Stimulated activated CD4-positive, alpha-beta T cell treated with anti-CD3 and anti-CD28 coated beads, TNF-alpha, amount 100 ng/mL, for 4 hours (primary cell): ENCODE measurements around the gene SMAP2.
"Not testable (repeated sequence)": the region's sequence is repeated elsewhere in the genome, so short reads cannot be mapped to it uniquely, and the experiment has no call there.

Experiments used
- DNase-seq, 3 experiments: peaks; one replicate each; pipeline ENCODE4 v3.0.0-alpha.2; 2020; ENCODE audit warnings: low read depth in 3 of 3

Gene SMAP2

GRCh38 chr1:40373323-40374283 is at the start of gene SMAP2:
SMAP2 (plus strand) TSS chr1:40373727; CDS start chr1:40374121, 394 bp downstream.
- peak; percentile 92 to 96 (median 92) for DNase-seq

GRCh38 chr1:40331403-40331802 is 42.1 kb upstream of the SMAP2 start:
- DNase-seq: not testable (repeated sequence)

GRCh38 chr1:40332695-40333094 is 40.8 kb upstream of the SMAP2 start:
- no peak for DNase-seq

GRCh38 chr1:40337443-40337842 is 36.1 kb upstream of the SMAP2 start:
- no peak for DNase-seq

GRCh38 chr1:40338745-40339419 is 34.6 kb upstream of the SMAP2 start:
- DNase-seq: peak; percentile 82 to 83 (median 83)

GRCh38 chr1:40339420-40340323 is 33.9 kb upstream of the SMAP2 start:
- no peak for DNase-seq

- no peak for DNase-seq
Observed at GRCh38 chr1:40341491-40342380, 31.8 kb upstream of the SMAP2 start.

GRCh38 chr1:40342381-40342717 is 31.2 kb upstream of the SMAP2 start:
- not testable (repeated sequence) for DNase-seq

- DNase-seq: no peak
Observed at GRCh38 chr1:40344597-40344996, 28.9 kb upstream of the SMAP2 start.

GRCh38 chr1:40350391-40350790 is 23.1 kb upstream of the SMAP2 start:
- no peak for DNase-seq

- DNase-seq: no peak
Observed at GRCh38 chr1:40351124-40351523, 22.4 kb upstream of the SMAP2 start.

- no peak for DNase-seq
Observed at GRCh38 chr1:40352126-40352525, 21.4 kb upstream of the SMAP2 start.

- no peak for DNase-seq
Observed at GRCh38 chr1:40353082-40353481, 20.4 kb upstream of the SMAP2 start.

GRCh38 chr1:40357625-40358024 is 15.9 kb upstream of the SMAP2 start:
- no peak for DNase-seq

GRCh38 chr1:40360631-40361030 is 12.9 kb upstream of the SMAP2 start:
- DNase-seq: no peak

GRCh38 chr1:40361201-40361600 is 12.3 kb upstream of the SMAP2 start:
- no peak for DNase-seq

GRCh38 chr1:40361637-40362036 is 11.9 kb upstream of the SMAP2 start:
- DNase-seq: no peak

GRCh38 chr1:40362199-40362598 is 11.3 kb upstream of the SMAP2 start:
- DNase-seq: no peak

- DNase-seq: no peak
Observed at GRCh38 chr1:40362699-40363098, 10.8 kb upstream of the SMAP2 start.

GRCh38 chr1:40363721-40364120 is 9.8 kb upstream of the SMAP2 start:
- DNase-seq: no peak

GRCh38 chr1:40371707-40372258 is 1.7 kb upstream of the SMAP2 start:
- no peak for DNase-seq
